Fibroblast of skin of back (primary cell): ENCODE measurements around the gene FKBP2.
A peak's percentile ranks its signal among the peaks of the same experiment; 100 is the strongest.

ENCODE experiments used
- DNase-seq: peaks from one replicate; pipeline ENCODE4 v3.0.0-alpha.2; 2013

The FKBP2 gene

DNA sequence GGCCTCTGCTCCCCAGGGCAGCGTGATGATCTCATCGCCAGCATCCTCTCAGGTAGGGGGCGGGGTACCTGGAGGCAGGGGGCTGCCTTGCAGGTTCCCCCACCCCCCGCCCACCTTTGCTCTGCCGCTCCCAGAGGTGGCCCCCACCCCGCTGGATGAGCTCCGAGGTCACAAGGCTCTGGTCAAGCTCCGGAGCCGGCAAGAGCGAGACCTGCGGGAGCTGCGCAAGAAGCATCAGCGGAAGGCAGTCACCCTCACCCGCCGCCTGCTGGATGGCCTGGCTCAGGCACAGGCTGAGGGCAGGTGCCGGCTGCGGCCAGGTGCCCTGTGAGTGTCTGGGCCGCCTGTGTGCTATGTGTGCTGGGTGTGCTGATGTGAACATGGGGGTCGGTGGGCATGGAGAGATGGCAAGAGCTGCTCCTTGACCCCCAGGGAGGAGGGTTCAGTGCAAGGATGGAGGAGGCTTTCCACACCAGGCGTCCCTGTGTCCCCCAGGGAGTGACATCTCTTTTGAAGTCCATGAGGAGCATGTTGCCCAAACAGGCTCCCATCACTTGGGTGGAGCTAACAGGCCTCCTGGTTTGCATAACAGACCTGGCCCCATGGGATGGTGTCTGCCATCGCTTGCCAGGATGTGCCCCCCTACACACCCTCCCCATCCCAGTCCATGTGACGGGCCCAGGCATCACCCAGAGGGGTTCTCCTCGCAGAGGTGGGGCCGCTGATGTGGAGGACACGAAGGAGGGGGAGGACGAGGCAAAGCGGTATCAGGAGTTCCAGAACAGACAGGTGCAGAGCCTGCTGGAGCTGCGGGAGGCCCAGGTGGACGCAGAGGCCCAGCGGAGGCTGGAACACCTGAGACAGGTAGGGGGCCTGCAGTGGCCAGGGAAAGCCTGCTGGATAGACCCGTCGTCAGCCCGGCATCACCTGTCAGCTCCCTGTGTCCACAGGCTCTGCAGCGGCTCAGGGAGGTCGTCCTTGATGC lies 24.6 kb downstream of the FKBP2 start:
- no peak for DNase-seq

DNA sequence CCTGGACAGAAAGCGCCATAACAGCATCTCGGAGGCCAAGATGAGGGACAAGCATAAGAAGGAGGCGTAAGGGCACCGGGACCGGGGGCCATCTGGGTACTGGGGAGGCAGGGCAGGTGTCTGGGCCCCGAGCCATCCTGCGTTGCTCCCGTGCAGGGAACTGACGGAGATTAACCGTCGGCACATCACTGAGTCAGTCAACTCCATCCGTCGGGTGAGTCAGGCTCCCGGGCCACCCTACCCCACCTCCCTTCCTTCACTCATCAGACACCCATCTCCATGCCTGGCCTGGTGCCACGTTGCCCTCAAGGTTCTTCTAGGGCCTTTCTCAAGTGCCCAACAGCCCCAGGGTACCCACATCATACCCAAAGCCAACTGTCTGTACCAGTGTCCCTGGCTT lies 25.4 kb downstream of the FKBP2 start:
- peak; percentile 22 for DNase-seq

GRCh38 chr11:64267207-64267945 lies 26.5 kb downstream of the FKBP2 start:
- DNase-seq: no peak

DNA sequence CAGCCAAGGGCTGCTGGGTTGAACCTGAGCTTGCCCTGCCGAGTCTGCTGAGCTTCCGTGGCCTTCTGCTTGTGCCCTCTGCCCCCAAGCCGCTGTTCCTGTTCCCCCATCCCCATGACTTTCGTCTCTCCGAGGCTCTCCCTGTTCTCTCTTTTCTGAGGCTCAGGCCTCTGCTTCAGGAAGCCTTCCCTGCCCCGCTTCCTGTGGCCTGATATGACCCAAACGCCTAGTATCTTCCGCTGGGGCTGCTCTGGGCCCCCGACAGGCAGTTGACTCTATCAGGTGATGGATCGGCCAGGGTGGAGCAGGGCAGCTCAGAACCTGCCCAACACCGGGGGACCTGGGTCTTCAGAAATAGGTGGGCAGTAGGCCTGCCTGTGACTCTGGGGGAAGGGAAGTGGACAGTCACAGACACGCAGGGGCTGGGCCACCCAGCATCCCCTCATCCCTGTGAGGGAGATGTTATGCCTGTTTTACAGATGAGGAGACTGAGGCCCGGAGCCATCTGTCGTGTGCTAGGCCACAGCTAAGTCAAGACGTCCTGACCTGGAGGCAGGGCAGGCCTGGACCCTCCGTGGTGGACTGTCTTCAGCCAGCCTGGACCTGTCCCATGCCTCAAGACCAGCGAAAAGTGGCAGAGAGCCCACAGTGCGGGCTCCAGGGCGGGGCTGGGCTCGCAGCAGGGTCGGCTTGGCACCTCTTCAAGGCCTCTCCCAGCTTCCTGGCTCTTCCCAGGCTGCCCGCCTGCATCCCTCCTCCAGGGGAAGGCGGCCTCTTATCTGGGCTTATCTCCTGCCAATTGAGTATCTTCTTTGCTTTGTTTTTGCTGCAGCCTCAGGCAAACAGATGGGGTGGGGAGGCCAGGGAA lies 27.4 kb downstream of the FKBP2 start:
- peak; percentile 44 for DNase-seq

- DNase-seq: peak; percentile 49
These were observed 28.1 kb downstream of the FKBP2 start for GRCh38 chr11:64268893-64269539.

DNA sequence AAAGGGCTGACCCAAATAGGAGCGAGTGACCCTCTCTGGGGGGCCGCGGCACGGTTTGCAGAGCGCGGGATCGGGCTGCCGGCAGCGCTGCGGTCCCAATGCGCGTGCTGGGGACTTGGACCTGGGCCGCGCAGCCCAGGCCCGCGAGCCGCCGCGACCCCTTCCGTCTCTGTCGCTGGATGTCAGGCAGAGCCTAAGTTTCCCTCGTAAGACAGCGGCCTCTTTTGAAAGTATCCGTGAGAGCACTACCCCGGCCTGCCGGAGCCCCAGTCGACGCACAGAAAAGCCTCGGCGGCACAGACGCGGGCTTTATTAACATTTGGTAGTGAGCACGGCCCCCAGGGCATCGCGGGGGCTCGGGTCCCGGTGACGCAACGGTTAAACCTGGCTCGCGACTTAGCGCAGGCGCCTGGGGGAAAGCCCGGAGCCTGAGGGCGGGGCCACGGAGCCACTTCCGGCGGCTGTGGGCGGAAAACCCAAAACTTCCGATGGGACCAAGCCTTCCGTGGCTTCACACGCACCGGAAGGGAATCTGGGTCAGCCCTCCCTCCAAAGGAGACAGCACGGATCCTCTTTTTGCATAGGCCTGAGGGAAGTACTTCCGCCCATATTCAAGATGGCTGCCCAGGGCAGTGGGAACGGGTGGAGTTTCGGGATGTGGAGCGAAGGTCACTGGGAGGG lies 28.8 kb downstream of the FKBP2 start:
- DNase-seq: peak; percentile 100

- DNase-seq: no peak
These were observed 34.3 kb downstream of the FKBP2 start for GRCh38 chr11:64275031-64275800.

DNA sequence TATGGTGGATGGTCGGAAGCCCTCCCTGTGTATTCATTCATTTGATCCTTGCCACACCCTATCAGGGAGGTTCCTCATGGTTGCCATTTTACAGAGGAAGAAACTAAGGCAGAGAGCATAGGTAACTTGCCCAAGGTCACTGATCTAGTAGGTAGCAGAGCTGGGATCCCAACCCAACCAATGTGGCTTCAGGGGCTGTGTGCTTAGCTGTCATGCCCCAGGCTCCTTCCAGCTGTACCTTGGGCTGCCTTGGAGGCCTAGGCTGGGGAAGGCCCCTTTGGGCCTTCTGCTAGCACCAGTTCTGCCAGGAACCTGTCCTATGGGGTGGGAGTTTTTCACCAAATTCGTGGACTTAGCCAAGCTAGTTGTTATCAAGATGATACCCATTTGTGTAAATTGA lies 34.9 kb downstream of the FKBP2 start:
- no peak for DNase-seq

GRCh38 chr11:64276653-64277431 lies 35.9 kb downstream of the FKBP2 start:
- DNase-seq: peak; percentile 78

DNA sequence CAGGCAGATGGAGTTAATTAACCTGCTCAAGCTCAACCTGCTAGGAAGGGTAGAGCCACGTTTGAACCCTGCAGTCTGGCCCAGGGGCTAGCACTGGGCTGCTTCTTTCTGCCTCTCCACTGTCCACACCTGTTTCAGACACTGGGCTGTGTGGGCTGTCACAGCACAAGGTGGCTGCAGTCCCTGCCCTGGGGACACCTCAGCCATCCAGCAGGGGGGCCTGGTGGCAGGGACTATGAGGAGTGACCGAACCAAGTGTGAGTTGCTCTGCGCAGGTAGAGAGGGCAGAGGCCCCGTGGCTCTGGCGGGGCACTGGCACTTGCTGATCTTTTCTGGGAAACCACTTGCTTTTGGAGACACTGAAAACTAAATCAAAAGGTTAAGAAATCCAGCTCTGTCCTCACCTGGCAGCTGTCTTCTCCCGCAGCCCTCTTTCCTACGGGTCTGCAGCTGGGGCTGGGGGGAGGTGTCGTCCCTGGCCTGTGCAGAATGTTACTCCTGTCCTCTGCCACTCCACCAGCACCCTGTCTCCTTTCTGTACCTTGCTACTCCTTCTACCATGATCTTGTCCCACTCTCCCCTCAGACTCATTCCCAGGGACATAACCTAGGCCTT lies 37.8 kb downstream of the FKBP2 start:
- DNase-seq: no peak

- no peak for DNase-seq
These were observed 41.3 kb downstream of the FKBP2 start for GRCh38 chr11:64281957-64282770.

DNA sequence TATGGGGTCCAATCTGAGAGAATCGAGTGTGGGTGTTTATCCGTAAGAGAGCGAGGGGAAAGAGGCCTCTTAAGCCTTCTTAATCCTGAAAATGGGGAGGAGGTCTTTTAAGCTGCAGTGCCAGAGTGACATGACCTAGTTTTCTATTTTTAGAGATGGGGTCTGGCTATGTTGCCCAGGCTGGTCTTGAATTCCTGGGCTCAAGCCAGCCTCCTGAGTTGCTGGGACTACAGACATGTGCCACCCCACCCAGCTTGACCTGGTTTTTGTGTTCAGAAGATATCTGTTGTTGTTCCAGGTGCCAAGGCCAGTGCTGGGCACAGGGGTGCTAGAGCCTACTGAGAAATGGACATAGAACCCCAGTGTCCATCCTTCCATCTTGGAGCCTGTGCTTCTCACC lies 42.2 kb downstream of the FKBP2 start:
- no peak for DNase-seq

GRCh38 chr11:64284048-64284961 lies 43.4 kb downstream of the FKBP2 start, which contains the start of gene BAD:
TSS of gene BAD (minus strand) at chr11:64284665. CDS start at chr11:64284368, 297 bp downstream.
- peak; percentile 92 for DNase-seq

GRCh38 chr11:64284962-64285884 lies 44.3 kb downstream of the FKBP2 start, which contains the start of gene GPR137:
TSS of gene GPR137 (plus strand) at chr11:64285848. CDS start at chr11:64286525, 677 bp downstream.
- DNase-seq: peak; percentile 72

DNA sequence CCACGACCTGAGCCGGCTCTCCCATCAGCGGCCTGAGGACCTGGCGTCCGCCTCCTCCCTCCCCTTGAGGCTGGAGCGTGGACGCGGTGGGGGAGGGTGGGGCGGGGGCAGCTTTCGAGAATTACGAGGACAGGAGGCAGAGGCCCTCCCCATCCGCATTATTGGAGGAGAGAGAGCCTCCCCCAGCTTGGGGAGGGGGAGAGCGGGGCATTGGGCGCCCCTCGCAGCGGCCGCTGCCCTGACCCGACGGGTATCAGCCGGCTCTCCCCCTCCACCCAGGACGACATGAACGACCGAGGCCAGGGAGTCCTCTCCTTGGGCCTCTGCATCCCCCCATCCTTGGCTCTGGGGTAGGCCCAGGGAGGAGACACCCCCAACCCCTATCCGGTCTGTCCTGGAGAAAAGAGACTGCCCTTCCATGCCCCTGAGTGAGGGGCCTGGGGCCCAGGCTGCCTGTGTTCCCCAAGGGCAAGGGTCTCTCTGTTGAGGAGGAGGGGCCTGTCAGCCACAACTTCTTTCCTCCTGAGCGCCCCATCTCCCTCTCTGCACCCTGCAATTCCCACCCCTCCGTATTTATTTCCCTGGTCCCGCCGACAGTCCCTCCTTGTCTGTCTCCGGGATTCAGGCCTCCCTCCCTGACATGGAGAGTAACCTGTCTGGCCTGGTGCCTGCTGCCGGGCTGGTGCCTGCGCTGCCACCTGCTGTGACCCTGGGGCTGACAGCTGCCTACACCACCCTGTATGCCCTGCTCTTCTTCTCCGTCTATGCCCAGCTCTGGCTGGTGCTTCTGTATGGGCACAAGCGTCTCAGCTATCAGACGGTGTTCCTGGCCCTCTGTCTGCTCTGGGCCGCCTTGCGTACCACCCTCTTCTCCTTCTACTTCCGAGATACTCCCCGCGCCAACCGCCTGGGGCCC lies 45.2 kb downstream of the FKBP2 start:
- no peak for DNase-seq
